Measurements from ENCODE around the gene MED4.

Gene MED4

GRCh38 chr13:48112896-48113755 is 18.2 kb upstream of the MED4 start:
- H3K27ac ChIP-seq, result no peak overlapping the region
- TF ChIP-seq, protein P1, sequence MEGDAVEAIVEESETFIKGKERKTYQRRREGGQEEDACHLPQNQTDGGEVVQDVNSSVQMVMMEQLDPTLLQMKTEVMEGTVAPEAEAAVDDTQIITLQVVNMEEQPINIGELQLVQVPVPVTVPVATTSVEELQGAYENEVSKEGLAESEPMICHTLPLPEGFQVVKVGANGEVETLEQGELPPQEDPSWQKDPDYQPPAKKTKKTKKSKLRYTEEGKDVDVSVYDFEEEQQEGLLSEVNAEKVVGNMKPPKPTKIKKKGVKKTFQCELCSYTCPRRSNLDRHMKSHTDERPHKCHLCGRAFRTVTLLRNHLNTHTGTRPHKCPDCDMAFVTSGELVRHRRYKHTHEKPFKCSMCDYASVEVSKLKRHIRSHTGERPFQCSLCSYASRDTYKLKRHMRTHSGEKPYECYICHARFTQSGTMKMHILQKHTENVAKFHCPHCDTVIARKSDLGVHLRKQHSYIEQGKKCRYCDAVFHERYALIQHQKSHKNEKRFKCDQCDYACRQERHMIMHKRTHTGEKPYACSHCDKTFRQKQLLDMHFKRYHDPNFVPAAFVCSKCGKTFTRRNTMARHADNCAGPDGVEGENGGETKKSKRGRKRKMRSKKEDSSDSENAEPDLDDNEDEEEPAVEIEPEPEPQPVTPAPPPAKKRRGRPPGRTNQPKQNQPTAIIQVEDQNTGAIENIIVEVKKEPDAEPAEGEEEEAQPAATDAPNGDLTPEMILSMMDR (conservative IDR thresholded peaks at IDR 0.05), result no peak

- TF ChIP-seq, protein P1 (conservative IDR thresholded peaks at IDR 0.05), result no peak
- H3K27ac ChIP-seq, result no peak overlapping the region
These were observed 16.2 kb upstream of the MED4 start for GRCh38 chr13:48110931-48111721.

GRCh38 chr13:48110132-48110868 is 15.4 kb upstream of the MED4 start:
- no peak overlapping the region for H3K27ac ChIP-seq
- TF ChIP-seq, protein P1 (conservative IDR thresholded peaks at IDR 0.05), result no peak

DNA sequence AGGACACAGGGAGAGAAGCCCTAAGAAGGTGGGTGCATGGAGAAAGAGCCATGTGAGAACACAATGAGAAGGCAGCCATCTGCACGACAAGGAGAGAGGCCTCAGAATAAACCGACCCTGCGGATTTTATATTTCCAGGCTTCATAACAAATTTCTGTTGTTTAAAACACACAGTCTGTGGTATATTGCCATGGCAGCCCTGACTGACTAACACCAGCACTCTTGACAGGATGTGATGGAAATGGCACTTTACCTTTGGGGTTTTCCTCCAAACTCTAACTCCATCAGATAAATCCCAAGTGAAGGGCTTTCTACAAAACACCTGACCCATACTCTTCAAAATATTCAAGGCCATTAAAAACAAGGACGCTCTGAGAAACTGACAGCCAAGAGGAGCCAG is 13.2 kb upstream of the MED4 start:
- no peak overlapping the region for H3K27ac ChIP-seq
- TF ChIP-seq, protein P1 (conservative IDR thresholded peaks at IDR 0.05), result no peak

GRCh38 chr13:48097793-48098192 is 2.9 kb upstream of the MED4 start:
- H3K27ac ChIP-seq, result no peak overlapping the region
- TF ChIP-seq, protein P1 (conservative IDR thresholded peaks at IDR 0.05), result no peak

DNA sequence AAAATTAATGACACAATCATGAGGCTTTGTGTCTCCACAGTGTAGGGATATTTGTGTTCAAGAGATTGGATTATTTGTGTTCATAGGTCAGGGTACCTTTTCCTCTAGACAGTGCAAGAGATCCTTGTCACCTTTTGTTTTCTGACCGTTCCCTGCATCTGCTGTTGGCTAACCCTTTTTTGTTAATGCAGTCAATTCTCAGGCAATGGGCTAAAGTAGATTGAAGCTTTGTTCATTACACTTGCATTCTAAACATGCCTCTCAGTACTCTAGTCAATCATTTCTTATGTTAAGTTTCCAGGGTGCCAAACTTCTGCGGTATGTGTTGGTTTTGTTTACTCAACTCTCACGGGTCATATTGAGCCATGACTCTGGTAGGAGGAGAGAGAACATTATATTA is 1.8 kb upstream of the MED4 start:
- TF ChIP-seq, protein P1 (conservative IDR thresholded peaks at IDR 0.05), result no peak
- peak overlapping the region; percentile 50 for H3K27ac ChIP-seq

DNA sequence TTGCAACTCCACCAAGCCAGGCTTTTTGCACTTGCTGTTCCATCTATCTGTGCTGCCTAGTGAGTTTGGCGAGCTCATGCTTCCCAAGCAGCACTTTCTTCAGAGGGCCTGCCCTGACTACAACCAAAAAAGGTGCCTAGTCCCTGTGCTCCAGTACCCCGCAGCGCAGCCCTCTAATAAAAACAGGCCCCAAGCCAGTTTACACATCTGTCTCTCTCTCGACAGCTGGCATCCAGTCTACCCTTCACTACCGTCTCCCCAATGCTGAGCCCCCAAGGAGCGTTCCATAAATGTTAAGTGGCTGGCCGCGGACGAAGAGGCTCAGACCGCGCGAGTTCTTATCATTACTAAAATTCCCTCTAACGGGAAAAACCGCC is 512 bp downstream of the MED4 start:
- H3K27ac ChIP-seq, result peak overlapping the region; percentile 79; the same call in 1 of the 2 replicates
- TF ChIP-seq, protein P1 (conservative IDR thresholded peaks at IDR 0.05), result no peak
